Measurements from ENCODE around the gene TOM1L2. TPM values are rescaled to one million over a fixed set of nuclear protein-coding genes. Genes with fewer than 3 reads are reported as not detected.

TOM1L2 gene
- total and polyA plus RNA-seq, 2 experiments from 2014 or later, result 46.4 to 145 TPM

DNA sequence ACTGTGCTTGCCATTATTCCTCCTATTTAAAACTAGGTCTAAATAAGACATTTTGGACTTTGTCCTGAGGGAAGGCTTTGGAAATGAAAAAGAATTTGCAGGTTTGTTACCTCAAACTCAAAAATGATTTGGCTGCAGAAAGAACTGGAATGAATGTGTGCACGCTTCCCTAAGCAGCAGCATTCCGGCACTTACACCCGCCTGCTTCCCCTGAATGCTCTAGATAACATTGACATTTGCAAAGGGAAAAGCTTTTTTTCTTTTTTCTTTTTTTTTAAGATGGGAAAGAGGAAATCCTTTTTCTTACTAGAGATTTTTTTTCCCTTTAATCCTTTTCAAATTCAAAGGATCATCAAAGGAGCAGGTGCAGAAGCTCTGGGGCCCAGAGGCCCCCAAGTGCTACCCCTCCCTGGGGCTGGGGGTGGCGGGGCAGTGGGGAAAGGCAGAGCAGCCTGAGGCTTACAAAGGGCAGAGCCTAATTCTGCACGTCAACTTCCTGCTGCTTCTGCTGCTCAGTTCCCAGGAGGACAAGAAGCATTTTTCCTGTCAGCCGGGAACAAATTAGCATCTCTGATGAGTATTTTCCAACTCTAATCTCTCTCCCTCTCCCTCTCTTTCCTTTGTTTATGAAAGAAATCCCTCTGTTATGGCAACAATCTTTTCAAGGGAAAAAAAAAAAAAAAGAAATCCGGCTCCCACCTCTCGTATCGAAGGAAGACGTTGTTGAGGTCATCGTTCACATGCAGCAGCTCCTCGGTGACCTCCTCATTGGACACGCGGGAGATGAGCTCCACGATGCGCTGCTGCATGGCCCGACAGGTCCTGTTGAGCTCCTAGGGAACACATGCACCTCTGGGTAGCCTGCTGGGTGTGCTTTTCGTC is 103.3 kb downstream of the TOM1L2 start:
- no peak overlapping the region for H3K4me3 ChIP-seq
- TF ChIP-seq, protein P1, sequence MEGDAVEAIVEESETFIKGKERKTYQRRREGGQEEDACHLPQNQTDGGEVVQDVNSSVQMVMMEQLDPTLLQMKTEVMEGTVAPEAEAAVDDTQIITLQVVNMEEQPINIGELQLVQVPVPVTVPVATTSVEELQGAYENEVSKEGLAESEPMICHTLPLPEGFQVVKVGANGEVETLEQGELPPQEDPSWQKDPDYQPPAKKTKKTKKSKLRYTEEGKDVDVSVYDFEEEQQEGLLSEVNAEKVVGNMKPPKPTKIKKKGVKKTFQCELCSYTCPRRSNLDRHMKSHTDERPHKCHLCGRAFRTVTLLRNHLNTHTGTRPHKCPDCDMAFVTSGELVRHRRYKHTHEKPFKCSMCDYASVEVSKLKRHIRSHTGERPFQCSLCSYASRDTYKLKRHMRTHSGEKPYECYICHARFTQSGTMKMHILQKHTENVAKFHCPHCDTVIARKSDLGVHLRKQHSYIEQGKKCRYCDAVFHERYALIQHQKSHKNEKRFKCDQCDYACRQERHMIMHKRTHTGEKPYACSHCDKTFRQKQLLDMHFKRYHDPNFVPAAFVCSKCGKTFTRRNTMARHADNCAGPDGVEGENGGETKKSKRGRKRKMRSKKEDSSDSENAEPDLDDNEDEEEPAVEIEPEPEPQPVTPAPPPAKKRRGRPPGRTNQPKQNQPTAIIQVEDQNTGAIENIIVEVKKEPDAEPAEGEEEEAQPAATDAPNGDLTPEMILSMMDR (IDR thresholded peaks at IDR 0.05; ENCODE audit: low read depth, low read length), result no peak
- H3K27me3 ChIP-seq, result peaks cover 33% of the 10 kb centered on the region
- H3K36me3 ChIP-seq, result peaks cover 3% of the 10 kb centered on the region
- DNase-seq (ENCODE audit: low read depth in 1 of 2, low spot score in 1 of 2), result peak in 1 of 2 donors; percentile 85
- no peak overlapping the region for H3K27ac ChIP-seq
- no peaks in the 10 kb centered on the region for H3K9me3 ChIP-seq (ENCODE audit: low read depth)
- H3K4me1 ChIP-seq (ENCODE audit: low read depth), result peaks cover 9% of the 10 kb centered on the region

DNA sequence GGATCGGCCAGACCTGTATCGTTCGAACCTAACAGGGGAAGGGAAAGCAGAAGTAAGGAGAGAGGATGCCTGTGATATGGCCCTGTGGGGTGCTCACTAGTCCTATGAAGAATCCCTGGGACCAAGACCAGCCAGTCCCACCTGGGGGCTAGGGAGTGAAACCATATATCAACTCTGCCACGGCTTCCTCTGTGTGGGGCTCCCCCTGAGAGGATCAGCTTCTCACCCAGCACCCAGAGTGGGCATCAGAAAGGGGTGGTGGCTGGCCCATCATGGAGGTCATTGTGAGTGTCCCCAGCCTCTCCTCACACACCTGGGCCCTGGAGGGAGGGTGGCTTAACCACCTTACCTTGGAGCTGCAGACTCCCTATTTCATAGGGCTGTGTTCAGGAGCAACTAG is 105.3 kb downstream of the TOM1L2 start:
- Histone ChIP-seq H3K4me3 (no peak overlapping the region), H3K4me1 (ENCODE audit: low read depth) (peaks cover 9% of the 10 kb centered on the region), H3K27me3 (peaks cover 35% of the 10 kb centered on the region), H3K36me3 (peaks cover 3% of the 10 kb centered on the region), H3K9me3 (ENCODE audit: low read depth) (no peaks in the 10 kb centered on the region), H3K27ac (no peak overlapping the region)
- DNase-seq (ENCODE audit: low read depth in 1 of 2, low spot score in 1 of 2), result no peak
- TF ChIP-seq, protein P1 (IDR thresholded peaks at IDR 0.05; ENCODE audit: low read depth, low read length), result no peak

DNA sequence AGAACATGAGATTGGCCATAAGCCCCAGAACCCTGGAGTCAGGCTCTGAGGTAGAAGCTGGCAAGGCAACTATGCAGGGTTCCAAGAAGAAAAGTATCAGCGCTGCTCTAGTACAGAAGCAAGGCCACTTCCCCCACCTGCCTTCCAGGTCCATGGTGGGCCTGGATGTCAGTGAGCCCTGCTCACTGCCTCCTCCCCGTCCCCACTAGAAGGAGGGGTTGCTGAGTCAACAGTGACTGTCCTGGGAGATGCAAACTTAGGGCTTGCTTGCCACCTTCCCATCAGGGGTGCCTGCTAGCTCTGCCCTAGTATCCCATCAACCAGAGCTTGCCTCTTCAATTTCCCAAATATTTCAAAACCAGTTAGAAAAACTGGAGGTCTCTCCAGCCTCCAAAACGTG is 105.8 kb downstream of the TOM1L2 start:
- no peaks in the 10 kb centered on the region for H3K9me3 ChIP-seq (ENCODE audit: low read depth)
- no peak overlapping the region for H3K27ac ChIP-seq
- H3K36me3 ChIP-seq, result peaks cover 3% of the 10 kb centered on the region
- TF ChIP-seq, protein P1 (IDR thresholded peaks at IDR 0.05; ENCODE audit: low read depth, low read length), result no peak
- H3K4me1 ChIP-seq (ENCODE audit: low read depth), result peaks cover 9% of the 10 kb centered on the region
- H3K27me3 ChIP-seq, result peaks cover 32% of the 10 kb centered on the region
- H3K4me3 ChIP-seq, result no peak overlapping the region
- DNase-seq (ENCODE audit: low read depth in 1 of 2, low spot score in 1 of 2), result no peak

DNA sequence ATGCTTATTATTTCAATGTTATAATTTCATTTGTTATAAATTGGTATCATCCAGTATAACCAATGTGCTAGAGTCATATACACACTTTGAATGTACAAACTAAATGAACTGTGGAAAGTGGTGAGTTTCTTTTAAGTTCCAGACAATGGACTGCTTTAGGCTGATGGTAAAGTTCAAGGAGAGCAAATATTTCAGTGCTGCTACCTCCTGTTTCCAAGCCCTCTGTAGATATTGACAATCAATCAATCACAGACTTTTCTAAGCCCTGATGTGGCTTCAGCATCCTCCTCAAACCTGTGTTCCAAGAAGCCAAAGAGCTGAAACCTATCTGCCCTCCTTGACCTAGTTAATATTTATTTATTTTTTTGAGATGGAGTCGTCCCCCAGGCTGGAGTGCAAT is 107.2 kb downstream of the TOM1L2 start:
- peaks cover 3% of the 10 kb centered on the region for H3K36me3 ChIP-seq

DNA sequence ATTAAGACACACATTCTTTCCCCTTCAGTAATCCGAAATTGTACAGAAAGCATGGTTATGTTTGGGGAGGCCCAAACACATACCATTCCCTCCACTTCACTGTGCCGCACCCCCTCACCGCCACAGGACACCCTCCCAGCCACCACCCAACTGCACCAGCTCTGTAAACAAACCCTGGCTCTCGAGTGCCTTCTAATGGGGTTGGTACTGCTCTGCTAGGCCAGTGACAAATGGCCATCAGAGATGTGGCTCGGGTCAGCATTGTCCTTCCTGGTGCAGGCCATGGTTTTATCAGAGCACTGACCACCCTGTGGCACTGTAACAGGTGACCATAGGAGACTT is 111.5 kb downstream of the TOM1L2 start:
- Histone ChIP-seq H3K36me3 (no peaks in the 10 kb centered on the region), H3K4me1 (ENCODE audit: low read depth) (no peaks in the 10 kb centered on the region), H3K27ac (no peak overlapping the region), H3K9me3 (ENCODE audit: low read depth) (no peaks in the 10 kb centered on the region), H3K27me3 (peaks cover 3% of the 10 kb centered on the region), H3K4me3 (no peak overlapping the region)
- DNase-seq (ENCODE audit: low read depth in 1 of 2, low spot score in 1 of 2), result no peak
- TF ChIP-seq, protein P1 (IDR thresholded peaks at IDR 0.05; ENCODE audit: low read depth, low read length), result no peak

More for the DNA sequence above, 107.2 kb downstream of the TOM1L2 start:
- peaks cover 23% of the 10 kb centered on the region for H3K27me3 ChIP-seq
- H3K27ac ChIP-seq, result no peak overlapping the region
- H3K4me1 ChIP-seq (ENCODE audit: low read depth), result peaks cover 9% of the 10 kb centered on the region
- no peak overlapping the region for H3K4me3 ChIP-seq
- TF ChIP-seq, protein P1 (IDR thresholded peaks at IDR 0.05; ENCODE audit: low read depth, low read length), result no peak
- no peaks in the 10 kb centered on the region for H3K9me3 ChIP-seq (ENCODE audit: low read depth)
- no peak for DNase-seq (ENCODE audit: low read depth in 1 of 2, low spot score in 1 of 2)

Data from cardiac muscle cell (in vitro differentiated cells and primary cell).